Mucosa of stomach (tissue), 1 donor: ENCODE data around the gene USH2A.

Source experiments
- H3K27me3 ChIP-seq: one replicate; pipeline ENCODE4 v1.7.0; 2013; ENCODE audit warnings: mild to moderate bottlenecking, low read length; ENCODE audit not compliant: control insufficient read depth, insufficient read depth
- H3K36me3 ChIP-seq: one replicate; pipeline ENCODE4 v1.7.0; 2013; ENCODE audit warnings: low read length; ENCODE audit not compliant: control insufficient read depth, insufficient read depth
- H3K4me1 ChIP-seq: one replicate; pipeline ENCODE4 v1.7.0; 2013; ENCODE audit warnings: mild to moderate bottlenecking, low read length; ENCODE audit not compliant: control insufficient read depth, insufficient read depth
- H3K4me3 ChIP-seq: one replicate; pipeline ENCODE4 v1.7.0; 2013; ENCODE audit warnings: low read length
- H3K9ac ChIP-seq: one replicate; pipeline ENCODE4 v1.7.0; 2013; ENCODE audit warnings: mild to moderate bottlenecking, low read length, moderate library complexity
- H3K9me3 ChIP-seq: one replicate; pipeline ENCODE4 v1.7.0; 2013; ENCODE audit warnings: mild to moderate bottlenecking, low read length, moderate library complexity; ENCODE audit not compliant: control insufficient read depth
- donor health status: Pancreatic carcinoma.

The USH2A gene

DNA sequence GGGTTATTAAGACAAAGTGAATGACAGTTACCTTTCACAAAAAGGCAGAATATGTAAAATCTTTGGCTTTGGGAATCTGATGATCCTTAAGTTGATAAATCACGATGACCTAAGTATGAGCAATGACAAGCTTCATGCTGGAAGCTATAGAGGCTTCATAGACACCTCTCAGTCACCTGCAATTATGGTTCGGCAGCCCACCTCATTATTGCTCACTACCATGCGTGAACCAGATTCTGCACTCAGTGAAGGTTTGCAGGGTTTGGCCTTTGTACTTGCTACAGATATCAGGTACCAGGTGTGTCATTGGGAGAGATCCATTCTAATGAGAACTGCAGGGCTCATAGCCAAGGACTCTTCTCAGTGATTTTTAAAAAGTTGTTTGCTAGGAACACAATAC is 692.6 kb downstream of the USH2A start:
- H3K4me3 ChIP-seq: no peak overlapping the region
- H3K36me3 ChIP-seq: no peaks in the 10 kb centered on the region
- no peaks in the 10 kb centered on the region for H3K4me1 ChIP-seq
- H3K27me3 ChIP-seq: no peaks in the 10 kb centered on the region
- H3K9ac ChIP-seq: no peak overlapping the region
- H3K9me3 ChIP-seq: no peaks in the 10 kb centered on the region

DNA sequence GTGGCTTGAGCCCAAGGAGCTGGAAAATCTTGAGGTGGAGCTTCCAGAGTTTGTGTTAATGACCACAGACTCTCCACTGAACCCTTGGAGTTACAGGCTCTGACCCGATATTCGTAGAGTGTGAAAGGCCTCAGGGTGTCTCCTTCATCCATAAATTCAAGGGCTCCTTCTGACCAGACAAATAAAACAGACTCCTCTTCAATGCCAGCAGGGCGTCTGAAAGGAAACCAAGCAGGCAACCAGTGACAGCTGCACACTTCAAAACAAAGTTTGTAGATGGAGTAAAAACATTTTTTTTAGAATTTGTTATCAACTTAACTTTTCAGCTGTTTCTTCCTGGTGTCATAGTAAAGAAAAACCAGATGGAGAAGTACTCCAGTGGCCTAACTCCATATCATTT is 695.1 kb downstream of the USH2A start:
- no peaks in the 10 kb centered on the region for H3K36me3 ChIP-seq
- H3K9ac ChIP-seq: no peak overlapping the region
- no peaks in the 10 kb centered on the region for H3K9me3 ChIP-seq
- H3K4me1 ChIP-seq: no peaks in the 10 kb centered on the region
- H3K27me3 ChIP-seq: no peaks in the 10 kb centered on the region
- no peak overlapping the region for H3K4me3 ChIP-seq

- Histone ChIP-seq H3K4me1 (no peaks in the 10 kb centered on the region), H3K36me3 (no peaks in the 10 kb centered on the region), H3K4me3 (no peak overlapping the region), H3K9ac (no peak overlapping the region), H3K9me3 (no peaks in the 10 kb centered on the region), H3K27me3 (no peaks in the 10 kb centered on the region)
These were observed 703.1 kb downstream of the USH2A start for GRCh38 chr1:215720126-215720525.

DNA sequence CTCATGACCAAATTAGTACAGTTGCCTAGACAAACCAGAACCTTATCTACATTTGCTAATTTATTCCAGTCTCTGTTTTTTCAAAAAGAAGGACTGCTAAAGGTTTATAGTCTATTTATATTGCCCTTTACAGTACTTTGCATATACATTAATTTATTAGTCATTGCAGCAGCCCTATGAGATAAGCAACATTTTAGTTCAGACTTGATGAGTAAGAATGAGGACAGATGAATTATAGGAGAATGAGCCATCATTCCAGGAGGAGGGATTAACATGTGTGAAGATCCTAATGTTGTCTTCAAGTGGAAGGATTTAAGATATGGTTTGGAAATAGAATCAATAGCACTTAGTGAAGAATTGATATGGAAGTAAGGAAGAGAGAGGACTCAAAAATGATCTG is 703.7 kb downstream of the USH2A start:
- H3K27me3 ChIP-seq: no peaks in the 10 kb centered on the region
- no peak overlapping the region for H3K4me3 ChIP-seq
- H3K36me3 ChIP-seq: no peaks in the 10 kb centered on the region
- no peak overlapping the region for H3K9ac ChIP-seq
- H3K9me3 ChIP-seq: no peaks in the 10 kb centered on the region
- H3K4me1 ChIP-seq: no peaks in the 10 kb centered on the region

- Histone ChIP-seq H3K4me1 (no peaks in the 10 kb centered on the region), H3K36me3 (no peaks in the 10 kb centered on the region), H3K9ac (no peak overlapping the region), H3K27me3 (no peaks in the 10 kb centered on the region), H3K4me3 (no peak overlapping the region), H3K9me3 (no peaks in the 10 kb centered on the region)
These were observed 704.5 kb downstream of the USH2A start for GRCh38 chr1:215718575-215719287.

DNA sequence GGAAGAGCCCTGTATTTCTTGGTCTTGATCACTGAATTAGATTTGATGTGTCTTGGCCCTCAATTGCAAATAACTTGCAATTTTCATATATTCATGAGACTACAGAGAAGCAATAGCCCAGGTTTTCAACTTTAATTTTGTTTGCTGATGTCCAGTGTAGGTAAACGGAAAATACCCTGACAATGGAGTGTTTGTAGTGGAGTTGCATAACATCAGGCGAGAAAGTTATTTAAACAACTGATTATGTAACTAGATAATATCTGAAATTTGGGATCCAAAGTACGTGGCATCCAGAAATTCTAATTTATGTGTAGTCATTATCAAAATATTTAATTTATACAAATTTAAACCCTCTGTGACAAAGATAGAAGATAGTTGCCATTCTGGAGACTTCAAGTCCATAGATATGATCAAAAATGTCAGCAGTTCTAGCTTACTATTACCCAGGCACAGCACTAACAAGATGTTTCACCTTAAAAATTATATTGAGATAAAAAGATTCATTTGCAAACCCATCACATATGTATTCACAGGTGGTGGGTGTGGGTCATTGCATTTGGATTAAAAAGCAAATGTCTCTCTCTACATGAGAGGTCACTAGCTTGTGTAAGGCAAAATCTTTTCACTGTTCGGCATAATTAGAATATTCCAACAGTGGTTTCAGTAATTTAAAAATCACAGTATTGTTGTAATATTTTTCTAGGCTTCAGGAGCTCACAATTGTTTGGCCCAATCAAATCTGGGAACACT is 705.4 kb downstream of the USH2A start:
- Histone ChIP-seq H3K27me3 (no peaks in the 10 kb centered on the region), H3K4me1 (no peaks in the 10 kb centered on the region), H3K36me3 (no peaks in the 10 kb centered on the region), H3K4me3 (no peak overlapping the region), H3K9me3 (no peaks in the 10 kb centered on the region), H3K9ac (no peak overlapping the region)

DNA sequence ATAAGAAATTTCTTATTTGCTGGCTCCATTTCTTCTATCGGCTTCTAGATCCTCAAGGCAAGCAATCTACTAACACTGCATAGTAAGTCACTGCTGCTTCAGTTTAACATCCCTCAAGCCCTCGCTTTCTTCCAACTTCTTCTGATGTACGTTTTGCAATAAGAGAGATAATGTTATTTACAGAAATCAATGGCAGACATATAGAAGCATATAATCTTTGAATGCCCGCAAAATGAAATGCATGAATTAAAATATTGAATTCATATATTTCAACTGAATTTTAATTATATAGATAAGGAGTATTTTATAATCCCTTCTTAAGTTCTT is 712.4 kb downstream of the USH2A start:
- Histone ChIP-seq H3K27me3 (no peaks in the 10 kb centered on the region), H3K36me3 (no peaks in the 10 kb centered on the region), H3K4me3 (no peak overlapping the region), H3K9me3 (no peaks in the 10 kb centered on the region), H3K4me1 (no peaks in the 10 kb centered on the region), H3K9ac (no peak overlapping the region)

- no peak overlapping the region for H3K4me3 ChIP-seq
- no peaks in the 10 kb centered on the region for H3K27me3 ChIP-seq
- no peaks in the 10 kb centered on the region for H3K36me3 ChIP-seq
- no peaks in the 10 kb centered on the region for H3K4me1 ChIP-seq
- H3K9me3 ChIP-seq: no peaks in the 10 kb centered on the region
- H3K9ac ChIP-seq: no peak overlapping the region
These were observed 713.0 kb downstream of the USH2A start for GRCh38 chr1:215710036-215710898.

DNA sequence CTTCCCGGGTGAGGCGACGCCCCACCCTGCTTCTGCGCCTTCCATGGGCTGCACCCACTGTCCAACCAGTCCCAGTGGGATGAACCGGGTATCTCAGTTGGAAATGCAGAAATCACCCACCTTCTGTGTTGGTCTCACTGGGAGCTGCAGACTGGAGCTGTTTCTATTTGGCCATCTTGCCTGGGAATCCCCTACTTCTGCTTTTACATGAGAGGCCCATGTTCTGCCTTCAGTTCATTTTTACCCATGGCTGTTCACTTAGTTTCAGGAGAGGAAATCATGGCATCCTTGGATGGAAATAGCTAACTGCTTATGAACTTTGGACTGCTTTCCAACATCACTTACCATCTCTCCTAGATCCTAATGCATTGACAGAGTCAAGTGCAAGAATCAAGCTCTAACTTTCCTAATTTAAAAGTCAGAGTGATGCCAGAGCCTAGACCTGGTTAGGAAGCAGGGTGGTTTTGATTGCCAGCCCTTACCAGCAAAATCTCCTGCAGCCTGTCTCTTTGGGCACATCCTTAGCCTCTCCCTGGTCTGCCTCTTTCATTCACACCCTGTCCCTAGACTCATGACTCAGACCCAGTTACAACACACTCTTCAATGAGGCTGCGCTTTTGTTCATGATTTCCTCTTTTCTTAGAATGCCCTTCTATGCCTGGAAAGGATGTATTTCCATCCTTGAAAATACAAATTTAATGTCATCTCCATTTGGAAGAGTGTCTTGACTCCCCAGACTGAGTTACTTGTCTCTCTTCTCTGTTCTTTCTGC is 719.0 kb downstream of the USH2A start:
- Histone ChIP-seq H3K9me3 (no peaks in the 10 kb centered on the region), H3K4me1 (no peaks in the 10 kb centered on the region), H3K36me3 (no peaks in the 10 kb centered on the region), H3K4me3 (no peak overlapping the region), H3K9ac (no peak overlapping the region), H3K27me3 (no peaks in the 10 kb centered on the region)

DNA sequence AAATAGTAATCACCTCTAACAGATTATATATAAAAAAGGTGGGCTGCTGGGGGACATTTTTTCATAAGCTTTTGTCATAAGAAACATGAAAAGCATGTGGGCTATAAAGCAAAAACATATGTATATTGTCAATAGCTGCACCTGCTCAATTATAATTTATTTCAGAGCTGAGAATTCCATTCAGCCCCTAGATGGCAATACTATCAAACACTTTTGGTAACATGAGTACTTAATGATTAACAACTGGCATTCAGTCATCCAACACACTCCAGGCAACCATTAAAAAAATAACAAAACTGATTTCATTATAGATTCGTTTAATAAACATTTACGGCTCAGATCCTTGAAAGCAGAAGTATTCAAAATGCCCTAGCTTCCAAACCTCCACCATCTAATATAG is 741.0 kb downstream of the USH2A start:
- no peaks in the 10 kb centered on the region for H3K27me3 ChIP-seq
- no peaks in the 10 kb centered on the region for H3K9me3 ChIP-seq
- no peaks in the 10 kb centered on the region for H3K36me3 ChIP-seq
- H3K4me1 ChIP-seq: no peaks in the 10 kb centered on the region
- H3K4me3 ChIP-seq: no peak overlapping the region
- H3K9ac ChIP-seq: no peak overlapping the region

GRCh38 chr1:215681041-215681440 is 742.2 kb downstream of the USH2A start:
- H3K9ac ChIP-seq: no peak overlapping the region
- H3K4me3 ChIP-seq: no peak overlapping the region
- no peaks in the 10 kb centered on the region for H3K9me3 ChIP-seq
- no peaks in the 10 kb centered on the region for H3K36me3 ChIP-seq
- no peaks in the 10 kb centered on the region for H3K27me3 ChIP-seq
- H3K4me1 ChIP-seq: no peaks in the 10 kb centered on the region
